ENCODE results near the gene ALDH2.
"Not testable (repeated sequence)": the region's sequence is repeated elsewhere in the genome, so short reads cannot be mapped to it uniquely, and the experiment has no call there.

ALDH2 gene

DNA sequence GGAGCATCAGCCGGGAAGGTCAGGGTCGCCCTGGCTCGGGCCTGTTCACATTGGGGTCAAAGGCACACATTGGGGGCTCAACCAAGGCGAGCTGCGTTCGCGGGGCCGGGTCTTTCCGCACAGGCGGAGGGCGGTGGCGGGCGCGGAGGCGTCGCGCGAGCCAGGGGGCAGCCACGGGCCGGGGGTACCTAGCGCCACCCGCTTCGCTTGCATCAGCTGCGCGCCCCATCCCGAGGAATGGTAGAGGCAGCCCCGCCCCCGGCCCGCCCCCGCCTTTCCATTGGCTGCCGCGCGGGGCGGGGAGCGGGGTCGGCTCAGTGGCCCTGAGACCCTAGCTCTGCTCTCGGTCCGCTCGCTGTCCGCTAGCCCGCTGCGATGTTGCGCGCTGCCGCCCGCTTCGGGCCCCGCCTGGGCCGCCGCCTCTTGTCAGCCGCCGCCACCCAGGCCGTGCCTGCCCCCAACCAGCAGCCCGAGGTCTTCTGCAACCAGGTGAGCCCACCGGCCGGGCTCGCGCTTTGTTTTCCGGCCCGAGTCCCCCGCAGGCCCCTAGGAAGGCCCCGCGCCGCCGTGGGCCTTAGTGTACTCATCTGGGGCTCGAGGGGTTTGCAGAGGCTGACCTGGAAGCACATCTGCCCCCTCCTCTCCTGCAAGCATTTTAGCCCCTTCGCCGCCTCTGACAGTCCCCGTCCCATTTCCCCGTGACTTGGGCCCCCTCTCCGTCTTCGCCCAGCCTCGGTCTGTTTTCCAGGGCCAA lies at the start of gene ALDH2:
Gene ALDH2 (plus strand): TSS at position 326 of the 754 bp plus-strand sequence. CDS start 50 bp downstream, at position 376.
- peak; percentile 32 to 56 for DNase-seq

DNA sequence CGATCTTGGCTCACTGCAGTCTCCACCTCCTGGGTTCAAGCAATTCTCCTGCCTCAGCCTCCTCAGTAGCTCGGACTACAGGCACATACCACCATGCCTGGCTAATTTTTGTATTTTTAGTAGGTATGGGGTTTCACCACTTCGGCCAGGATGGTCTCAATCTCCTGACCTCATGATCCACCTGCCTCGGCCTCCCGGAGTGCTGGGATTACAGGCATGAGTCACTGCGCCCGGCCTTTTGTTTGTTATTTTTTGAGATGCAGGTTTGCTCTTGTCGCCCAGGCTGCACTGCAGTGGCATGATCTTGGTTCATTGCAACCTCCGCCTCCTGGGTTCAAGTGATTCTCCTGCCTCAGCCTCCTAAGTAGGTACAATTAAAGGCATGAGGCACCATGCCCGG lies 47.4 kb upstream of the ALDH2 start:
- DNase-seq, result not testable (repeated sequence)

DNA sequence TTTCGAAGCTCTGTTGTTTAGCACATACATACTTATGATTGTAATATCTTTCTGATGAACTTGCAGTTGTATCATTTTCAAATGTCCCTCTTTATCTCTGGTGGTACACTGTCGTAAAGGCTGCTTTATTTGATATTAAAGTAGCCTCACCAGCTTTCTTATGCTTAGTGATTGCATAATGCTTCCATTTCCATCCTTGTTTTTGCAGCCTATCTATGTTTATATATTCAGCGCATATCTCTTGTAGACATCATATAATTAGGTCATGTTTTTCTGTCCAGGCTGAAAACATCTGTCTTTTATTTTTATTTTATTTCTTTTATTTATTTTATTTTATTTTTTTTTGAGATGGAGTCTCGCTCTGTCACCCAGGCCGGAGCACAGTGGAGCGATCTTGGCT lies 46.3 kb upstream of the ALDH2 start:
- DNase-seq, result no peak

DNA sequence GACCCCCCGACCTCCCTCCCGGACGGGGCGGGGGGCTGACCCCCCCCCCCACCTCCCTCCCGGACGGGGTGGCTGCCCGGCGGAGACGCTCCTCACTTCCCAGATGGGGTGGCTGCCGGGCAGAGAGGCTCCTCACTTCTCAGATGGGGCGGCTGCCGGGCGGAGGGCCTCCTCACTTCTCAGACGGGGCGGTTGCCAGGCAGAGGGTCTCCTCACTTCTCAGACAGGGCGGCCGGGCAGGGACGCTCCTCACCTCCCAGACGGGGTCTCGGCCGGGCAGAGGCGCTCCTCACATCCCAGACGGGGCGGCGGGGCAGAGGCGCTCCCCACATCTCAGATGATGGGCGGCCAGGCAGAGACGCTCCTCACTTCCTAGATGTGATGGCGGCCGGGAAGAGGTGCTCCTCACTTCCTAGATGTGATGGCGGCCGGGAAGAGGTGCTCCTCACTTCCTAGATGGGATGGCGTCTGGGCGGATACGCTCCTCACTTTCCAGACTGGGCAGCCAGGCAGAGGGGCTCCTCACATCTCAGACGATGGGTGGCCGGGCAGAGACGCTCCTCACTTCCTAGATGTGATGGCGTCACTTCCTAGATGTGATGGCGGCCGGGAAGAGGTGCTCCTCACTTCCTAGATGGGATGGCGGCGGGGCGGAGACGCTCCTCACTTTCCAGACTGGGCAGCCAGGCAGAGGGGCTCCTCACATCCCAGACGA lies 42.9 kb upstream of the ALDH2 start:
- DNase-seq, result not testable (repeated sequence)

DNA sequence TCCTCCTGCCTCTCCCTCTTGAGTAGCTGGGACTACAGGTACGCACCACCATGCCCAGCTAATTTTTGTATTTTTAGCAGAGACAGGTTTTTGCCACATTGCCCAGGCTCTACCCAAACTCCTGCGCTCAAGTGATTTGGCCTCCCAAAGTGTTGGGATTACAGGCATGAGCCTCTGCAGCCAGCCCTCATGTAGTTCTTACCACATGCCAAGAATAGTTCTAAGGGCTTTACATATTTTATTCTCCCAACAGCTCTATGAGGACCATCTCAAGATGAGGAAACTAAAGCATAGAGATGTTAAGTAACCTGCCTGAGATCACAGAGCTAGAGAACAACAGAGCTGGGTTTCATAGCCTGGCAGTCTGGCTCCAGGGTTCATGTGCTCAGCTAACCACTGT lies 37.9 kb upstream of the ALDH2 start:
- no peak for DNase-seq

DNA sequence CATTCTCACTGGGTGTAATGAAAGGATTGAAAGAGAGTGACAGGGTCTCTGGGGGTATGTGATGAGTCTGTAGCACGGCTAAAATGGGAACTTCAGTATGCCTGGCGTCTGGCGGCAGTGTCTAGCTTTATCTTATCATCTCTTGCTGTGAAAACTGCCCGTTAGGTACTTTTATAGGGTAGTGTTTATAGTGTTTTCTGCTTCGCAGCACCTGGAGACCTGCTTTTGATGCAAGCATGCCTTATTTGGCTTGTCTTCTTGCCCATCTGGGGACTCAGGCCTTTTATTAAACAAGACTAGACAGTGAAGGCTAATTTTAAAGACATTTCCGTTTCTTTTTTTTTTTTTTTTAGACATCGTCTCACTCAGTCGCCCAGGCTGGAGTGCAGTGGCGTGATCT lies 36.3 kb upstream of the ALDH2 start:
- no peak for DNase-seq

DNA sequence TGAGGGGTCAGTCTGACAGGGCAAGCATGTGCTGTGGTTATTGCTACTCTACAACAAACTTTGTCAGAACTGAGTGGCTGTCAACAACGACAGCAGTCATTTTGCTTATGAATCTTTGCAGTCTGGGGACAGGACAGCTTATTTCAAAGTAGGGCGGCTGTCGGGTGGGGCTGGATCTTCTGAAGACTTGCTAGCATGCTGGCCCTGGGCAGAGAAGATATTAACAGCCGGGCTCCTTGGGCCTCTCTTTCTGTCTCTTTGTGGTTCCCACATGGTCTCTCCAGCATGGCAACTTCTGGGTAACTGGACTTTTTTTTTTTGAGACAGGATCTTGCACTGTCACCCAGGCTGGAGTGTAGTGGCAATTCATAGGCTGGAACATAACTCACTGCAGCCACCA lies 33.9 kb upstream of the ALDH2 start:
- DNase-seq, result no peak

DNA sequence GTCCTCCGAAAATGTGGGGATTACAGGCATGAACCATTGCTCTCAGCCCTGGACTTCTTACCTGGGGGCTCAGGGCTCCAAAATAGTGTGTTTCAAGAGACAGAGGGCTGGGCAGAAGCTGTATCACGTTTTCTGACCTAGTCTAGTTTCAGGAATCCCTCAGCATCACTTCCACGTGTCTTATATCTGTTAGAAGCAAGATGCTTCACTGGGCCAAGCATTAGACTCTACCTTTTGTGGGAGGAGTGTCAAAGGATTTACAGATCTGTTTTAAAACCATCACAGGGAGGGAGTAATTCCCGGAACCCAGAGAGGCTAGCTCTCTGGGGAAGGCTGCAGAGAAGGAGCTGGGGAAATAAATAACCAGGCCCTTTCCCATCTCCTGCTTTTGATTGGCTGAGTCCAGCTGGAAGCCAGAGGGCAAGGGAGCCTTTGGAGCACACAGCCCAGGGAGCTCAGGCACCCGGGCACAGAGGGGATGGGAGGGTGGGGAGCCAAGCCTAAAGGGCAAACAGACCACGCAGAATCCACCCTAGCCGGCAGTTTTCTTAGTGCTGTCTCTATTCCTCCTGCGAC lies 33.3 kb upstream of the ALDH2 start:
- DNase-seq, result no peak

DNA sequence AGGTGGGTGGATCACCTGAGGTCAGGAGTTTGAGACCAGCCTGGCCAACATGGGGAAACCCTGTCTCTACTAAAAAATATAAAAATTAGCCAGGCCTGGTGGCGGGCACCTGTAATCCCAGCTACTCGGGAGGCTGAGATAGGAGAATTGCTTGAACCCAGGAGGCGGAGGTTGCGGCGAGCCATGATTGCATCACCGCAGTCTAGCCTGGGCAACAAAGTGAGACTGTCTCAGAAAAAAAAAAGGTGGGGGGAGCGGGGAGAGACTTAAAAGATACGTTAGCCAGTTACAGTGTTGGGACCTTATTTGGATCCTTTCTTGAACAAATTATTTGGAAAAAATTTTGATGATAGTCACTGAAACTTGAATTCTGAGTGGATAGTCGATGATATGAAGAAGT lies 27.2 kb upstream of the ALDH2 start:
- DNase-seq, result not testable (repeated sequence)

DNA sequence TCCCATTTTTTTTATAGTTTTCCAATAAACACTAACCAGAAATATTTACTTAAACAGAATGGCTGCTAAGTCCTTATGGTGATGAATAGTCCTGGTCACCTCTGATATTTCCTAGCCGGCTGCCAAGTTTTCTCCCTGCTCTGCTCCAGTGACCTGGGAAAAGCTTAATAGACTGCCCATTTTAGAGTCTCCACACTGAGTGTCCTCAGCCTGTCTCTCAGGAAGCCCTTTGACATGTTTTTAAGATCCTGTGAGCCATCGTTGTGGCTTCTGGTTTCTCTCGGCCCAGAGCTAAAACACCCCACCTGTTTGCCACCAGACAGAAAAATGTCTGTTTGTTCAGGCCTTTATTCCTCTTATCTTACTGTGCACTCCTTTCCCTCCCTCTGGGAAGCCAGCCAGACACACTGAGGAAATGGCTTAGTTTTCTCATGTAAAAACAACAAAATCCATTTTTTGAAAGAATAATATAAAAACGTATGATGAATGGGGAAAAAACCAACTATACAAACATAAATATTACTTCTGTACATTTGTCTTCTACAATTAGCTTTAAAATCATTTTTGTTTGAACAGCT lies 25.4 kb upstream of the ALDH2 start:
- peak; percentile 44 to 76 for DNase-seq

DNA sequence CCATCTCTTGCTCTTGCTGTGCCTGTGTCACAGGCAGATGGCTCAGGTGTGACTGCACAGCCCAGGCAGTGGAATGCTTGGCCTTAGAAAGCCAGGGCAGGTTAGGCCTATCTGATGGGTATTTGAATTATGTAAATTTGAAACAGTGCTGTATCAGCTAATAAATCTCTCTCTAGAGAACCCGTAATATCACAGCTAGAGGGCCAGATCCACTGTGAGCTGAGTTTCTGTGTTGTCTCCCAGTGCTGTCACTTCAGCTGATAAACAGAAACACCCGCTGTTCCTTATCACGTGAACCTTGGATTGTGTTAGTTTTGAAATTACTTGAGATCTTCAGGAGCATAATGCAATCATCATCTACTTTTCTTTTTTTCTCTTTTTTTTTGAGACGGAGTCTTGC lies 21.5 kb upstream of the ALDH2 start:
- no peak for DNase-seq

DNA sequence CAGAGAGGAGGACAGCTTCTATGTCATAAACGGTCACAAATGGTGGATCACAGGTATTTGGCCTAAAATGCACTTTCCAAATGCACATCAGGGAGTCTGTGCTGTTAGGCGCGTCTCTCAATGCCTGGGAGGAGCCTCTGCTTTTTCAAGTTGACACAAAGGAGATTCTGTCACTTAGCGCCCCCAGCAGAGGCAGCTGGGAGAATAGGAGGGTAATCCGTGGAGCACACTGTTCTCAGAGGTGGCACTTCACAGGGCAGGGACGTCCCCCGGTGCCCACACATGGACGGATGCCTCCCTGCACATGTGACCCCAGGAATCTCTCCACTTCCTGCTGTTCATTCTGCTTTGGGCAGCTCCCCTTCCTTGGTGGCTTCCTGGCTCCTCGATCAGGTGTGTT lies 19.4 kb upstream of the ALDH2 start:
- DNase-seq, result no peak

DNA sequence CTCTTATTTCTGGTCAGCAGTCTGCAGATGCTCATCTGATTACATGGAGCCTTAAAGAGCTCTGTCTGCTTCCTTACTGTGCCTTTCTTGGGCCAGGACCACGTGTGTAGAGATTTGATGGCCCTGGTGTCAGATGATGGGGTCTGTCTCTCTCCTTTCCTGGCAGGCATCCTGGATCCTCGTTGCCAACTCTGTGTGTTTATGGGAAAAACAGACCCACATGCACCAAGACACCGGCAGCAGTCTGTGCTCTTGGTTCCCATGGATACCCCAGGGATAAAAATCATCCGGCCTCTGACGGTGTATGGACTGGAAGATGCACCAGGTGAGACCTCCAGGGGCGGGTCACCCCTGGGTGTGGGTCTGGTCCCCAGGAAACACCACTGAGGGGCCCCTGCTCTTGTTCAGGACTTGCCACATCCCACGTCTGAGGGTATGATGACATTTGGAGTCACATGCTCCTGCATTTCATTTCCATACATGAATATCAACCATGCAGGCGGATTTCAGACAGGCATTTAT lies 18.5 kb upstream of the ALDH2 start:
- DNase-seq, result peak in 1 of 2 experiments; percentile 15

DNA sequence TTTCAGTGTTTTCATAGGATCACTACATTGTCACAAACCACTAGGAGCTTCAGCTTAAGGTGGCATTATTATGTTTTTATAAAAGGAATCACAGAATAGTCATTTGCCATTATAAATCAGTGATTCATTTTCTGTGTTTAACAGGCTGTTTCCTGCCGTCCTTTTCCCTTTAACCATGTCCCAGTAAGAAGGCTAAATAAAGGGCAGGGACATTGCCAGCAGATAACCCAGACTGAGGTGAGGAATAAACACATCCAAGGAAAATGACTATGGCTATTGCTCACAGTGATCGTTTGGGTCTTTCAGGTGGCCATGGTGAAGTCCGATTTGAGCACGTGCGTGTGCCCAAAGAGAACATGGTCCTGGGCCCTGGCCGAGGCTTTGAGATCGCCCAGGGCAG lies 17.9 kb upstream of the ALDH2 start:
- no peak for DNase-seq

DNA sequence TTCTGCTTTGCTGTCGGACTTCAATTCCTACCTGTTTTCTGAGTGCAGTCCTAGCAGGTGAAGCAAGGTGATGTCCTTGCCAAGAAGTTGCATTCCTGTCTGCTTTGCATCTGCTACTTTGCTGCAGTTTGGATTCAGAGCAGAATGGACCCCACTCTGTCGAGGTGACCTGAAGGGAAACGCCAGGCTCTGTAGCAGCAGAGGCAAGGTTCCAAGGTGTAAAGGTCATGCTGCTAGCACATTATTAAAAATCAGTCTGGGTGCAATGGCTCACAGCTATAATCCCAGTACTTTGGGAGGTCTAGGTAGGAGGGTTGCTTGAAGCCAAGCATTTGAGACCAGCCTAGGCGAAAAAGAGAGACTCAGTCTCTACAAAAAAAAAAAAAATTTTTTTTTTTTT lies 17.3 kb upstream of the ALDH2 start:
- no peak for DNase-seq

DNA sequence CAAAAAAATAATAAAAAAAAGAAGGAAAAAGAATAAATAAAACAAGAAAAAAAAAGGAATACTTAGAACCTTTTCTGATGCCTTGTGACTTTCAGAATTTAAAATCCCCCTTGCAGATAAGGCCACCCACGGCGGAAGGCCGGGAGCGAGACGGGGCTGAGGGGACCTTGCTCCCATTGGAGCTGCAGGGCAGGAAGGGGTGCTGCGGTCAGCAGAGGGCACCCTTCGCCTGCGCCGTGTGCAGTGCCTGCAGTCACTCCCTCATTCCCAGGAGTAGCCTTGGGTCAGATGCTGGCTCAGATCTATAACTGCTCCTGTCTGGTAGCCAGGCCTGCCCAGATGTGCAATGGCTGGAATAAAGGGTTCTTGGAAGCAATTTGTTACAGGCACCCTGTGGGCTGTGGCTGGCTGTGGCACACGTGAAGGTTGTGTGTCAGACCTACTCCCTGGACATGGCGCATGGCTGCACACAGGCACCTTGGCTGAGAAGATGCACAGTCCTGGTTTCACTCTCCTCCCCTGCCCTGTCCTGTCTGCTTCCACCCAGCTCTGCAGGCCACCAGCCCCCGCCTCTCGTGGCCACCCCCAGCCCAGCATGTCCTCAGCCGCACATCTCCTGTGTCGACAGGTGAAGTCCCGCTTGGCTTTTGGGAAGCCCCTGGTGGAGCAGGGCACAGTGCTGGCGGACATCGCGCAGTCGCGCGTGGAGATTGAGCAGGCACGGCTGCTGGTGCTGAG lies 13.4 kb upstream of the ALDH2 start:
- DNase-seq, result peak in 1 of 2 experiments; percentile 15

DNA sequence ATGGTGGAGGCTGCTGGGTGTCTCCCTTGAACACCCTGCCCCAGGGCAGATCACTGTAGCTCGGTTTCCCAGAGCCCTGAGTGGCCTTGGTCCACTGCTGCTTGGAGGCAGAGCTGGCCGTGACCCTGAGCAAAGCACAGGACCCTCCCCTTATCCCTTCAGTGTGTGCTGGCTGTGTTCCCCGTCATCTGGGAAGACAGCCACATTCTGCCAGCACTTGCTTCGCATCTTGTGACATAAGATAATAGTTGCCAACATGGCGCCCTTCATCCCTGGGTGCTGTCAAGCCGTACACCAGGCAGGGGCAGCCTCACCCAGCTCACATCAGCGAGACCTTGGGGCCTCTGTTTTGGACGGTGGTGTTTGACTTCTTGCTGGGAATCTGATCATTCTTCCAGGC lies 12.1 kb upstream of the ALDH2 start:
- DNase-seq, result no peak

DNA sequence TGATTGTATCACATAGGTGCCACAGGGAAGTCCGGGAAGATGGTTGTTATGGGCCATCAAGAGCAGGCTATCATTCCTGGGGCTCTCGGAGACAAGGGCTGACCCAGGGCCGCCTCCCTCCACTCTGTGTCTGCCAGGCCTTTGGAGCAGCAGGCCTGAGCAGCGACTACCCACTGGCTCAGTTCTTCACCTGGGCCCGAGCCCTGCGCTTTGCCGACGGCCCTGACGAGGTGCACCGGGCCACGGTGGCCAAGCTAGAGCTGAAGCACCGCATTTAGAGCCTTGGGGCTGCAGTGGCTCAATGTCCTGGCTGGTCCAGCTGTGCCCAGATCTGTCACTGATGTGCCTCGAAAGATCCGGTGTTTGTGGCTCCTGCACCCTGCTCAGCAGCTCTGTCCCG lies 10.5 kb upstream of the ALDH2 start:
- no peak for DNase-seq

DNA sequence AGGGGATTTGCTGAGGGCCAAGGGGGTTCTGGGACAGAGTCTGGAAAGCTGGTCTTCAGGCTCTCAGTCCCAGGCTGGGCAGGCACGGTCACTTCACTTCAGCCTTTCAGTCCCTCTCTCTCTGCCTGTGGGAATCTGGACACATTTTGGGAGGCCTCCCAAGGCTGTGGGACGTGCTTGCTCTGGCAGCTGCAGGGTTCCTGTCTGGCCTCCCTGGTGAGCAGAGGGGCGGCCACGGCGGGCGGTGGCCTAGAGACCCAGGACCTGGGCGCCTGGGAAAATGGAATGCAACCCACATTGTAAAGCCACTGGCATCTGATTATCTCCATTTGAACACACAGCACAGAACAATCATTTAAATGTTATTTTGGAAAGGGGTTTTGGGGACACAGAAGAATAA lies 10.1 kb upstream of the ALDH2 start:
- no peak for DNase-seq

DNA sequence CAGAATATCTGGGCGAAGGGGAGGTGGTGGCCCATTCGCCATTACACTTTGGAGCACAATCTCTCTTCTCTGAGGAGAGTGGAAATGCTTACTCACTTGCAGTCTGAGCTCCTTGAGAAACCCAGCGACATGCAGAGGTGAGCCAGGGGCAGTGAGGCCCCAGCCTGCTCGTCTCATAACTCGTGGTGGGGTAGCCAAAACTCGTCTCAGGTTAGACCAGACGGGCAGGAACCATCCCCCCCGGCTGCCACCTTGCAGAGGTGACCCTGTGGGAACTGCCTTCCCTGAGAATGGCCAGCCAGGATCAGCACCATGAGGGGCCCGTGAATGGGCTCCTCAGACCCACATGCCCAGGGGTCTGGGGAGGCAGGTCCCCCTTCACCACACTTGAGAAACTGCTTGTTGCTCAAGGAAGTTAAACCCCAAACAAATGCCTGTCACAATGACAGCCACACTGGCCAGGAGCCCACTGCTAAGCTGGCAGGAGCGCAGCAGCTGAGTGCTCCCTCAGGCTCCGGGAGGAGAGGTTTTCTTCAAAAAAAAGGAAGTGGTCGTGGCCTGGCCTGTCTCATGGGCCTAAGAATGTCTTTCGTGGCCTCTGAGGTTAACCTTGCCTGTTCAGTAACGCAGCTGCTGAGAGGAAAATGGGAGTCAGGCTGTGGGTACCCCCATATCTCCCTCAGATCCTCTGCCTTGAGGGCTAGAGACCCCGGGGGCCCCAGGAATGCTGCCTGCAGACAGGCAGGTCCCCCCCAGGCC lies 9.2 kb upstream of the ALDH2 start:
- DNase-seq, result no peak

DNA sequence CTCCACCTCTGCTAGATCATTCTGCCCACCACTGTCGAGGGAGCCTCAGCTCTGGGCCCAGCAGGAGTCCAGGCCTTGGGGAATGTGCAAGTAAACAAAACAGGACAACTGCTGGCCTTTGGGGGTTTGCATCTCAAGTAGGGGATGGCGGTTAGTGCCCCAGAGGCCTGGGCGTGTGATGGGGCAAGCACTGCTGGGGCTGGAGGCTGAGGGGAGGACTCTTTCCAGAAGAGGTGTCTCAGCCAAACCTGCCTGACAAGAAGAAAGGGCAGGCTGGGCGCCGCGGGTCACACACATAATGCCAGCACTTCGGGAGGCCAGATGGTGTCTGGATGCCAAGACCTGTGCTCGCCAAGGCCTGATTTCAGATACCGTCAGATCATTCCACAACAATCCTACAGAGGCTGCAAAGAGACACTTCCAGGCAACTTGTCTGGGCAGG lies 8.6 kb upstream of the ALDH2 start:
- DNase-seq, result no peak

DNA sequence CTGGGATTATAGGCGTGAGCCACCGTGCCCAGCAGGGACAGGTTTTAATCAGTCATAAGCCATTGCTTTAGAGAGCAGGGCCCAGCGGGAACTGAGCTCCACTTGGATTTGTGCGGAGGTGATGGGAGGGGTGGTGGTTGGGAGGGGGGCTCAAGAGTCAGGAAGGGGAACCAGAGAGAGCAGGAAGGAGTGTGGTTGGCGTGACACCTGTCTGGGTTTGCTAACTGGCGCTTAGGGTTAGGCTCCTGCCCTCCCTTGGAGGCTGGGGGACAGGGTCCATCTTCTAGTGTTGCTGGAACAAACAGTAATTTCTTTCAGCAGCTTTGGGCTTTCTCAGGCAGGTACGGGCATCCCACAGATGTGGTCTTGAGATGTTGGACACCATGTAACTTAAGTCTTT lies 7.5 kb upstream of the ALDH2 start:
- DNase-seq, result no peak
